Ascending aorta (tissue), 2 donors: ENCODE data around the gene CD244. TPM values are rescaled to one million over a fixed set of nuclear protein-coding genes. Genes with fewer than 3 reads are reported as not detected.

Experiments
- DNase-seq, 2 donors: peaks; one replicate each; pipeline ENCODE4 v3.0.0-alpha.2; 2019; ENCODE audit warnings: low spot score in 2 of 2
- H3K27ac ChIP-seq, 2 donors: fragments of 200-600 bp; sonication (generic); one replicate each; pipeline ENCODE4 v1.5.1; 2016 to 2017; ENCODE audit warnings: mild to moderate bottlenecking in 1 of 2
- H3K27me3 ChIP-seq: fragments of 200-600 bp; sonication (generic); one replicate; pipeline ENCODE4 v1.5.1; 2017
- H3K36me3 ChIP-seq, 2 donors: fragments of 200-600 bp; sonication (generic); one replicate each; pipeline ENCODE4 v1.5.1; 2016
- H3K4me1 ChIP-seq, 2 donors: fragments of 200-600 bp; sonication (generic); one replicate each; pipeline ENCODE4 v1.5.1; 2016 to 2017; ENCODE audit warnings: mild to moderate bottlenecking in 1 of 2
- H3K4me3 ChIP-seq, 2 donors: fragments of 200-600 bp; sonication (generic); one replicate each; pipeline ENCODE4 v1.5.1; 2016 to 2017; ENCODE audit warnings: mild to moderate bottlenecking in 1 of 2
- H3K9me3 ChIP-seq, 2 donors: fragments of 200-600 bp; sonication (generic); one replicate each; pipeline ENCODE4 v1.5.1; 2016
- CTCF ChIP-seq, 3 experiments: fragments of 200-600 bp in 2 of 3; fragments of 450-650 bp in 1 of 3; sonication (generic) in 2 of 3; IDR thresholded peaks; one replicate each; pipeline ENCODE4 v1.5.1; 2016 to 2019; ENCODE audit warnings: antibody characterized with exemption in 3 of 3, mild to moderate bottlenecking in 1 of 3, moderate library complexity in 1 of 3
- intact Hi-C: fragments of 100-400 bp; cut with DNase I; formaldehyde crosslinking; loops from one replicate; pipeline ENCODE4 v1.15.1; 2023
- total RNA-seq: library from RNA; depleted of rRNA; stranded (reverse); fragments of >200 nt; gene quantifications from one replicate; pipeline ENCODE4 v1.1.0, GENCODE V29; 2016

The CD244 gene
- total RNA-seq, 1 donor from 2014 or later = not detected

- DNase-seq = no peak
- Histone ChIP-seq H3K4me3 (no peak overlapping the region), H3K27me3 (no peaks in the 10 kb centered on the region), H3K27ac (no peak overlapping the region), H3K9me3 (no peaks in the 10 kb centered on the region), H3K4me1 (no peaks in the 10 kb centered on the region), H3K36me3 (no peaks in the 10 kb centered on the region)
- intact Hi-C loops = no loop called here
- TF ChIP-seq CTCF (IDR thresholded peaks at IDR 0.05) = no peak
Measured at GRCh38 chr1:160781186-160781766, 81.4 kb downstream of the CD244 start.

- TF ChIP-seq CTCF (IDR thresholded peaks at IDR 0.05) = no peak
- no peaks in the 10 kb centered on the region for H3K27me3 ChIP-seq
- DNase-seq = no peak
- H3K36me3 ChIP-seq = no peaks in the 10 kb centered on the region
- no peak overlapping the region for H3K4me3 ChIP-seq
- no peak overlapping the region for H3K27ac ChIP-seq
- H3K4me1 ChIP-seq = no peaks in the 10 kb centered on the region
- intact Hi-C loops = no loop called here
- no peaks in the 10 kb centered on the region for H3K9me3 ChIP-seq
Measured at GRCh38 chr1:160780398-160780755, 82.3 kb downstream of the CD244 start.

Other genes starting within 250 kb of the CD244 start
- not detected for gene SLAMF1, start 215.8 kb downstream of the CD244 start, total RNA-seq
- not detected for gene CD48, start 151.1 kb downstream of the CD244 start, total RNA-seq
- gene SLAMF7, start 123.6 kb downstream of the CD244 start, total RNA-seq = not detected
- 0.11 TPM for gene LY9, start 66.7 kb downstream of the CD244 start, total RNA-seq
- gene ITLN1, start 22.3 kb upstream of the CD244 start, total RNA-seq = 2.2 TPM
- not detected for gene ITLN2, start 91.9 kb upstream of the CD244 start, total RNA-seq
- 19.9 TPM for gene F11R, start 158.3 kb upstream of the CD244 start, total RNA-seq
- not detected for gene TSTD1, start 176.1 kb upstream of the CD244 start, total RNA-seq
- gene USF1, start 183.1 kb upstream of the CD244 start, total RNA-seq = 68.5 TPM
- gene ARHGAP30, start 207.0 kb upstream of the CD244 start, total RNA-seq = 14.7 TPM
- not detected for gene NECTIN4, start 226.7 kb upstream of the CD244 start, total RNA-seq
- 0.32 TPM for gene KLHDC9, start 235.5 kb upstream of the CD244 start, total RNA-seq